ENCODE data around the gene KEL. TPM values are rescaled to one million over a fixed set of nuclear protein-coding genes. Genes with fewer than 3 reads are reported as not detected.

KEL gene
- total RNA-seq, 1 donor from 2014 or later: not detected

GRCh38 chr7:142910481-142910880 is 51.7 kb downstream of the KEL start:
- intact Hi-C loops (cut with DNase I): no loop called here
- H3K27ac ChIP-seq: no peak overlapping the region
- H3K9me3 ChIP-seq: no peaks in the 10 kb centered on the region
- no peaks in the 10 kb centered on the region for H3K4me1 ChIP-seq
- no peak for TF ChIP-seq CTCF (IDR thresholded peaks at IDR 0.05)
- no peaks in the 10 kb centered on the region for H3K36me3 ChIP-seq
- H3K27me3 ChIP-seq: no peaks in the 10 kb centered on the region
- no peak for DNase-seq (ENCODE audit: low spot score in 2 of 2)
- H3K4me3 ChIP-seq: no peak overlapping the region

- no peaks in the 10 kb centered on the region for H3K4me1 ChIP-seq
- no peaks in the 10 kb centered on the region for H3K9me3 ChIP-seq
- DNase-seq (ENCODE audit: low spot score in 2 of 2): no peak
- no peaks in the 10 kb centered on the region for H3K27me3 ChIP-seq
- H3K36me3 ChIP-seq: no peaks in the 10 kb centered on the region
- TF ChIP-seq CTCF (IDR thresholded peaks at IDR 0.05): no peak
- no peak overlapping the region for H3K4me3 ChIP-seq
- intact Hi-C loops (cut with DNase I): no loop called here
- H3K27ac ChIP-seq: no peak overlapping the region
Observed at GRCh38 chr7:142910031-142910433, 52.1 kb downstream of the KEL start.

- H3K9me3 ChIP-seq: no peaks in the 10 kb centered on the region
- H3K4me3 ChIP-seq: no peak overlapping the region
- no peak for DNase-seq (ENCODE audit: low spot score in 2 of 2)
- no peaks in the 10 kb centered on the region for H3K27me3 ChIP-seq
- no peaks in the 10 kb centered on the region for H3K36me3 ChIP-seq
- no peaks in the 10 kb centered on the region for H3K4me1 ChIP-seq
- H3K27ac ChIP-seq: no peak overlapping the region
- intact Hi-C loops (cut with DNase I): no loop called here
- peak in 1 of 3 experiments; percentile 9 for TF ChIP-seq CTCF (IDR thresholded peaks at IDR 0.05)
Observed at GRCh38 chr7:142908921-142909890, 53.0 kb downstream of the KEL start.

GRCh38 chr7:142908290-142908689 is 53.9 kb downstream of the KEL start:
- H3K27ac ChIP-seq: no peak overlapping the region
- no peaks in the 10 kb centered on the region for H3K36me3 ChIP-seq
- no peak overlapping the region for H3K4me3 ChIP-seq
- intact Hi-C loops (cut with DNase I): no loop called here
- H3K4me1 ChIP-seq: no peaks in the 10 kb centered on the region
- no peak for TF ChIP-seq CTCF (IDR thresholded peaks at IDR 0.05)
- no peak for DNase-seq (ENCODE audit: low spot score in 2 of 2)
- no peaks in the 10 kb centered on the region for H3K27me3 ChIP-seq
- H3K9me3 ChIP-seq: no peaks in the 10 kb centered on the region

DNA sequence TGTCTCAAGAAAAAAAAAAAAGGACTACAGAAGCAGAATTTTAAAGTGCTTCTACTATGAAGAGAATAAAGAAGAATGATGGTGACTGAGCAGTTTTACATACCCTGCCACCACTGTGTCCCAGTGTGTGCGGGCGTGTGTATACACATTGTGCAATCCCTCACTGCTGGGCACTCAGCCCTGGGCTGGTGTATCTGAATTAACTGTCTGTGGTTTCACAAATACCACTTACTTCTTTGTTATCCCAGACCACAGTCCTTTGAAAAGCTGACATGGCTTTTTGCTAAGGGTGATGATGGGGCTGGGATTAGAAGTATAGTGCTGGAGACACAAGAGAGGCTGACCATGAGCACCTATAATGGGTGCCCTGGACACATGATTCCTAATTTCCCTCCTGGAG is 55.5 kb downstream of the KEL start:
- intact Hi-C loops (cut with DNase I): no loop called here
- DNase-seq (ENCODE audit: low spot score in 2 of 2): no peak
- H3K4me3 ChIP-seq: no peak overlapping the region
- H3K27ac ChIP-seq: no peak overlapping the region
- no peaks in the 10 kb centered on the region for H3K4me1 ChIP-seq
- no peaks in the 10 kb centered on the region for H3K36me3 ChIP-seq
- no peak for TF ChIP-seq CTCF (IDR thresholded peaks at IDR 0.05)
- no peaks in the 10 kb centered on the region for H3K27me3 ChIP-seq
- no peaks in the 10 kb centered on the region for H3K9me3 ChIP-seq

Data from ascending aorta (tissue), 2 donors.